Measurements from ENCODE around the gene PIGR. TPM values are rescaled to one million over a fixed set of nuclear protein-coding genes. Genes with fewer than 3 reads are reported as not detected.

Gene PIGR
- polyA plus RNA-seq, 1 of the 3 experiments (the other 2 are of a cell fraction), result not detected

GRCh38 chr1:206952171-206952570 lies 5.9 kb upstream of the PIGR start (continued):
- TF ChIP-seq, protein P1, sequence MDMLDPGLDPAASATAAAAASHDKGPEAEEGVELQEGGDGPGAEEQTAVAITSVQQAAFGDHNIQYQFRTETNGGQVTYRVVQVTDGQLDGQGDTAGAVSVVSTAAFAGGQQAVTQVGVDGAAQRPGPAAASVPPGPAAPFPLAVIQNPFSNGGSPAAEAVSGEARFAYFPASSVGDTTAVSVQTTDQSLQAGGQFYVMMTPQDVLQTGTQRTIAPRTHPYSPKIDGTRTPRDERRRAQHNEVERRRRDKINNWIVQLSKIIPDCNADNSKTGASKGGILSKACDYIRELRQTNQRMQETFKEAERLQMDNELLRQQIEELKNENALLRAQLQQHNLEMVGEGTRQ (IDR thresholded peaks at IDR 0.05; ENCODE audit: borderline replicate concordance, low read depth, low read length), result no peak

GRCh38 chr1:206951318-206952100 lies 5.2 kb upstream of the PIGR start:
- POLR2A ChIA-PET, result no interaction called here

DNA sequence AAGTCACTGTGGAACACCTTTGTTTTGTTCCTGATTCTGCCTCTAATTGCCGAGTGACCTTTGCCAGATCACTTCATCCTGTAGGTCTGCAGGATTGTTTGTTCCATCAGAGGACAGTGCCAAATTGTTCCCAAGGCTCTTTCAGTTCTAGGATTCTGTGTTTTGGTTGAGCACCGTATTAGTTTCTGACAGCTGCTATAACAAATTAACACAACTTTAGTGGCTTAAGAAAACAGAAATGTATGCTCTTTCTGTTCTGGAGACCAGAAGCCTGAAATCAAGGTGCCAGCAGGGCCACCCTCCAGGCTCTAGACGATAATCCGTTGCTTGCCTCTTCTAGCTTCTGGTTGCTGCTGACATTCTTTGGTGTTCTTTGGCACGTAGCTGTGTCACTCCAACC lies 3.4 kb upstream of the PIGR start:
- Histone ChIP-seq H3K9ac (no peak overlapping the region), H3K27me3 (ENCODE audit: insufficient read depth) (peaks cover 23% of the 10 kb centered on the region; the same call in 1 of the 2 replicates), H3K4me2 (no peak overlapping the region), H3F3A (replicated peaks; ENCODE audit: insufficient read depth) (no peaks in the 10 kb centered on the region), H4K20me1 (ENCODE audit: insufficient read depth) (no peaks in the 10 kb centered on the region), H3K79me2 (ENCODE audit: insufficient read depth) (no peaks in the 10 kb centered on the region), H3K4me3 (ENCODE audit: low read depth in 2 of 2, low read length in 1 of 2) (no peak overlapping the region), H3K27ac (ENCODE audit: low read depth in 2 of 2, low read length in 1 of 2) (no peak overlapping the region), H2AFZ (ENCODE audit: low read depth) (no peak overlapping the region), H3K9me2 (no peaks in the 10 kb centered on the region), H3K36me3 (replicated peaks in 1 of 2; ENCODE audit: control insufficient read depth in 1 of 2, insufficient read depth in 2 of 2, low read length in 1 of 2) (no peaks in the 10 kb centered on the region), H3K4me1 (ENCODE audit: control insufficient read depth in 1 of 2, insufficient read depth in 2 of 2, low read depth in 1 of 2, low read length in 1 of 2) (no peaks in the 10 kb centered on the region), H3K9me3 (no peaks in the 10 kb centered on the region)
- ChIA-PET CTCF (interaction anchor here (1.5 kb wide), 1 partner anchor 32 kb away, joined by 3 read pairs; no protein-coding TSS in a partner anchor), POLR2A (no interaction called here)
- WGBS (ENCODE audit: low lambda C conversion rate), result 45% methylated on average over 5 of the region's 5 CpGs
- DNase-seq, result no peak
- TF ChIP-seq POLR2AphosphoS5 (IDR thresholded peaks at IDR 0.05; ENCODE audit: low read depth, low read length) (no peak), EP300 (IDR thresholded peaks at IDR 0.05; ENCODE audit: borderline replicate concordance in 1 of 2, low read depth in 1 of 2, low read length in 1 of 2) (no peak), NRF1 (IDR thresholded peaks at IDR 0.05; ENCODE audit: low read depth, low read length) (no peak), SIN3A (IDR thresholded peaks at IDR 0.05; ENCODE audit: borderline replicate concordance, low read depth, low read length) (no peak), GATA2 (CRISPR knock-in tag; IDR thresholded peaks at IDR 0.05) (no peak), RXRA (IDR thresholded peaks at IDR 0.05; ENCODE audit: borderline replicate concordance, low read depth) (no peak), MAX (IDR thresholded peaks at IDR 0.05; ENCODE audit: low read depth) (no peak), MEF2A (IDR thresholded peaks at IDR 0.05; ENCODE audit: borderline replicate concordance, low read depth) (no peak)
- TF ChIP-seq, protein P2, sequence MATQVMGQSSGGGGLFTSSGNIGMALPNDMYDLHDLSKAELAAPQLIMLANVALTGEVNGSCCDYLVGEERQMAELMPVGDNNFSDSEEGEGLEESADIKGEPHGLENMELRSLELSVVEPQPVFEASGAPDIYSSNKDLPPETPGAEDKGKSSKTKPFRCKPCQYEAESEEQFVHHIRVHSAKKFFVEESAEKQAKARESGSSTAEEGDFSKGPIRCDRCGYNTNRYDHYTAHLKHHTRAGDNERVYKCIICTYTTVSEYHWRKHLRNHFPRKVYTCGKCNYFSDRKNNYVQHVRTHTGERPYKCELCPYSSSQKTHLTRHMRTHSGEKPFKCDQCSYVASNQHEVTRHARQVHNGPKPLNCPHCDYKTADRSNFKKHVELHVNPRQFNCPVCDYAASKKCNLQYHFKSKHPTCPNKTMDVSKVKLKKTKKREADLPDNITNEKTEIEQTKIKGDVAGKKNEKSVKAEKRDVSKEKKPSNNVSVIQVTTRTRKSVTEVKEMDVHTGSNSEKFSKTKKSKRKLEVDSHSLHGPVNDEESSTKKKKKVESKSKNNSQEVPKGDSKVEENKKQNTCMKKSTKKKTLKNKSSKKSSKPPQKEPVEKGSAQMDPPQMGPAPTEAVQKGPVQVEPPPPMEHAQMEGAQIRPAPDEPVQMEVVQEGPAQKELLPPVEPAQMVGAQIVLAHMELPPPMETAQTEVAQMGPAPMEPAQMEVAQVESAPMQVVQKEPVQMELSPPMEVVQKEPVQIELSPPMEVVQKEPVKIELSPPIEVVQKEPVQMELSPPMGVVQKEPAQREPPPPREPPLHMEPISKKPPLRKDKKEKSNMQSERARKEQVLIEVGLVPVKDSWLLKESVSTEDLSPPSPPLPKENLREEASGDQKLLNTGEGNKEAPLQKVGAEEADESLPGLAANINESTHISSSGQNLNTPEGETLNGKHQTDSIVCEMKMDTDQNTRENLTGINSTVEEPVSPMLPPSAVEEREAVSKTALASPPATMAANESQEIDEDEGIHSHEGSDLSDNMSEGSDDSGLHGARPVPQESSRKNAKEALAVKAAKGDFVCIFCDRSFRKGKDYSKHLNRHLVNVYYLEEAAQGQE (IDR thresholded peaks at IDR 0.05; ENCODE audit: low read depth, low read length), result no peak

More at GRCh38 chr1:206951318-206952100, 5.2 kb upstream of the PIGR start:
- CTCF ChIA-PET, result interaction anchor here (0.9 to 1.6 kb wide), 5 partner anchors 18 to 39 kb away, joined by 3 to 5 read pairs (median 4); no protein-coding TSS in a partner anchor
- Histone ChIP-seq H3K79me2 (ENCODE audit: insufficient read depth) (no peaks in the 10 kb centered on the region), H3F3A (replicated peaks; ENCODE audit: insufficient read depth) (no peaks in the 10 kb centered on the region), H3K4me1 (ENCODE audit: control insufficient read depth in 1 of 2, insufficient read depth in 2 of 2, low read depth in 1 of 2, low read length in 1 of 2) (no peaks in the 10 kb centered on the region), H3K9ac (no peak overlapping the region), H3K4me2 (no peak overlapping the region), H4K20me1 (ENCODE audit: insufficient read depth) (no peaks in the 10 kb centered on the region), H2AFZ (ENCODE audit: low read depth) (no peak overlapping the region), H3K27me3 (ENCODE audit: insufficient read depth) (peaks cover 20% of the 10 kb centered on the region; the same call in 1 of the 2 replicates), H3K27ac (ENCODE audit: low read depth in 2 of 2, low read length in 1 of 2) (no peak overlapping the region), H3K9me2 (no peaks in the 10 kb centered on the region), H3K4me3 (ENCODE audit: low read depth in 2 of 2, low read length in 1 of 2) (no peak overlapping the region), H3K9me3 (no peaks in the 10 kb centered on the region), H3K36me3 (replicated peaks in 1 of 2; ENCODE audit: control insufficient read depth in 1 of 2, insufficient read depth in 2 of 2, low read length in 1 of 2) (no peaks in the 10 kb centered on the region)
- 60% methylated on average over 4 of the region's 4 CpGs for WGBS (ENCODE audit: low lambda C conversion rate)
- no peak for DNase-seq
- TF ChIP-seq FOXJ3 (CRISPR knock-in tag; IDR thresholded peaks at IDR 0.05), result no peak

Data from SK-N-SH (cell line).